ENCODE data around the gene GDI1.
"Not testable (repeated sequence)": the region's sequence is repeated elsewhere in the genome, so short reads cannot be mapped to it uniquely, and the experiment has no call there.

Gene GDI1

DNA sequence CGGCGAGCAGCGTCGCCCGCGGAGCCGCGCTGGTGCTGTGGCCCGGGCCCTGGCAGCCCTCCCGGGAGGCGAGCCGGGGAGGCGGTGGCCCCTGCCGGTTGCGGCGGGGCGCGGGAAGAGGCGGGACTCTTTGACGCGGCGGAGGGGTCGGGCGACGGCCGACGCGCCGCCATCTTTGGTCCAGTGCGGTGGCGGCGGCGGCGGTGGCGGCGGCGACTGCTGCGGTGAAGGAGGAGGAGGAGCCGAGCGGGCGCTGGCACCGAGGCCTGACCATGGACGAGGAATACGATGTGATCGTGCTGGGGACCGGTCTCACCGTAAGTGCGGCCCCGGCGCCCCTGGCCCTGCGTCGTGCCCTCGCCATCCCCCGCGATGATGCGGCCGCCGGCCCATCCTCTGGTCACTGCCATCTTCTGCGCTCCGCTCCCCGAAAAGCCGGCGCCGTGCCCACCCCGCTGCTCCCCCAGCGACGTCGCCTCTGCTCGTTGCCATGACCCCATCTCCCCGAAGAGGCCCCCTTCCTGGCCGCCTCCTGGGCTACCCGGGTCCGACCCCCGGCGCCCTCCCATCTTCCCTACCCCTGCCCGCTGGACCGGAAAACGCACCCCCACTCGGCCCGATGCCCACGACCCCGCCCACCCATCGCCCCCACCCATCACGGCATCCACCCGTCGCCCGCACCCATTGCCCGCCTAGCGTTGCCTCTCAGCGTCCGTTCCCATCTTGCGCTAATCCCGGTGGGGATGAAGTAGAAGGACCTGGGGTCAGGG, at the start of gene GDI1:
Gene GDI1, plus strand, starts transcription at position 172 of the 770 bp plus-strand sequence. Its CDS starts 101 bp downstream, at position 273.
- peak; percentile 32 for DNase-seq

DNA sequence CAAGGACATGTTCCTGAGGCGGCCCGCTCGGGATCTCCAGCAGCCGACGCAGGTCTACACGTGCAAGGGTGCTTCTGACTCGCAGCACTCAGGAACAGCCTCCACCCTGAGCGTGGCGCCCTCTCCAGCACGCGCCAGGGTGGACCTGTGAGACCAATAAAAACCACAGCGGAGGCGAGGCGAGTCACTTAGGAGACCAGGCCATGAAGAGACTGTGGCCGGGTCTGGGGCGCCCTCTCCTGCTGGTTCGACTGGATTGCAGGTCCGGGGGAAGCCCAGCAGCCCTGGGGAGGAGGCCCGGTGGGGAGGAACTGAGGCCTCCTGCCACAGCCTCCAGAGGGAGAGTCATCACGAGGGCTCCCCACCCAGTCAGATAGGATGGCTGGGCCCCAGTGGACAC, 48.9 kb upstream of the GDI1 start:
- DNase-seq = not testable (repeated sequence)

DNA sequence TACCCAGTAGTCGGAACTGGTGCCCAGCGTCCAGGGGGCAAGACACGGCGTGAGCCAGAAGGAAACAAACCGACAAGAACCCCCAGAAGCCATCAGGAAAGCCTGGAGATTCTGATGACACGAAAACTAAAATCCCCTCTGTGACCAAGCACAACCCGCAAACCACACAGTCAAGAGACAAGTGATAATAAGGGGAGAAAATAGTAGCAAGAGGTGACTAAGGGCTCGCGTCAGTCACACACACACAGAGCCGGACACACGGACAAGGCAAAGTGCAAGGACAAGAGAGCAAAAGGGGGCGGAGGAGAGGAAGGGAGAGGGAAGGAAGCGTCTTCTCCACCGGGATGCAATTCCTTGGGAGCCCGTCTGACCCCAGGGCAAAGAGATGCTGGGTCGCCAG, 48.3 kb upstream of the GDI1 start:
- DNase-seq = not testable (repeated sequence)

DNA sequence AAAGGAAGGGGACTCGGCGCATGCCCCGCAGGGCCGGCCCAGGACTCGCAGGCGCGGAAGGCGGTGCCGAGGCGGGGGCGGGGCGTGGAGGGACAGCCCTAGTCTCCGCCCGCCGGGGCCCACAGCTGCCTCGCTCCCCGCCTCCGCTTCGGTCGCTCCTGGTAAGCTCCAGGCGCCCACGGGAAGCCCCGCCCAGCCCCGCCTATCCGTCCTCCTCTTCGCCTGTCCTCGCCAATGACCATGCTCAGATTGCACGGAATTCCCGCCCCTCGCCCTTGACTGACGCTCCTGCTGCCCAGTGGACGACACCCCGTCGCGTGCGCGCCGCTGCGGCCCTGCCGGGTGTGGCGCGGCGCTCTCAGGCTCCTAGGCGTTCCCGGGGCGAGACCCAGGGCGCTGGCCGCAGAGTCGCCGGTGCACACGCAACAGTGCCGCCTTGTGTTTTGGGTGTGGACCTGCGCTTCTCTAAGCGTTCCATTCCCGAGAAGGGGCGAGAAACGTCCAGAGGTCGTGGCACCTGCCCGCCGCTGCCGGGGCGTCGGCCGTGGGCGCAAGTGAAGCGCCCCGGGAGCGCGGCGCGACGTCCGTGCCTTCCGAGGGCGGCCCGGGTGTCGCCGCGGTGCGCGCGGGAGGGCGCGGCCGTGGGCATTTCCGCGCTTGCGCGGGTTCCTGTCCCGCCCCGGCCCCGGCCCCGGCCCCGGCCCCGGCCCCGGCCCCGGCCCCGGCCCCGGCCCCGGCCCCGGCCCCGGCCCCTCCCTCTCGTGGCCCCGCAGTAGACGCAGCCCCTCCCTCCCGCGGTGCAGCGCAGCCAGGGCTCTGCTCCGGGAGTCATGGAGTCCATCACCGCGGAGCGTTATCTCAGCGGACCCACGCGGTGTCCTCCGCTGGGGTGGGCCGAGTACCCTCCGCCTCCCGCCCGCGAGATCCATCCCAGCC, 46.9 kb upstream of the GDI1 start:
- DNase-seq = not testable (repeated sequence)

DNA sequence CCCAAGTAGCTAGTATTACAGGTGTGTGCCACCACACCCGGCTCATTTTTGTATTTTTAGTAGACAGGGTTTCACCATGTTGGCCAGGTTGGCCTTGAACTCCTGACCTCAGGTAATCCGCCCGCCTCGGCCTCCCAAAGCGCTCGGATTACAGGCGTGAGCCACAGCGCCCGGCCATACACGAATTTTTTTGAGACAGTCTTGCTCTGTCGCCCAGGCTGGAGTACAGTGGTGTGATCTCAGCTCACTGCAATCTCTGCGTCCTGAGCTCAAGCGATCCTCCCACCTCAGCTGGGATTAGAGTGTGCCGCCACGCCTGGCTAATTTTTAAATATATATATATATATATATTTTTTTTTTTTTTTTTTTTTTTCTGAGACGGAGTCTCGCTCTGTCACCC, 40.6 kb upstream of the GDI1 start:
- DNase-seq = not testable (repeated sequence)

DNA sequence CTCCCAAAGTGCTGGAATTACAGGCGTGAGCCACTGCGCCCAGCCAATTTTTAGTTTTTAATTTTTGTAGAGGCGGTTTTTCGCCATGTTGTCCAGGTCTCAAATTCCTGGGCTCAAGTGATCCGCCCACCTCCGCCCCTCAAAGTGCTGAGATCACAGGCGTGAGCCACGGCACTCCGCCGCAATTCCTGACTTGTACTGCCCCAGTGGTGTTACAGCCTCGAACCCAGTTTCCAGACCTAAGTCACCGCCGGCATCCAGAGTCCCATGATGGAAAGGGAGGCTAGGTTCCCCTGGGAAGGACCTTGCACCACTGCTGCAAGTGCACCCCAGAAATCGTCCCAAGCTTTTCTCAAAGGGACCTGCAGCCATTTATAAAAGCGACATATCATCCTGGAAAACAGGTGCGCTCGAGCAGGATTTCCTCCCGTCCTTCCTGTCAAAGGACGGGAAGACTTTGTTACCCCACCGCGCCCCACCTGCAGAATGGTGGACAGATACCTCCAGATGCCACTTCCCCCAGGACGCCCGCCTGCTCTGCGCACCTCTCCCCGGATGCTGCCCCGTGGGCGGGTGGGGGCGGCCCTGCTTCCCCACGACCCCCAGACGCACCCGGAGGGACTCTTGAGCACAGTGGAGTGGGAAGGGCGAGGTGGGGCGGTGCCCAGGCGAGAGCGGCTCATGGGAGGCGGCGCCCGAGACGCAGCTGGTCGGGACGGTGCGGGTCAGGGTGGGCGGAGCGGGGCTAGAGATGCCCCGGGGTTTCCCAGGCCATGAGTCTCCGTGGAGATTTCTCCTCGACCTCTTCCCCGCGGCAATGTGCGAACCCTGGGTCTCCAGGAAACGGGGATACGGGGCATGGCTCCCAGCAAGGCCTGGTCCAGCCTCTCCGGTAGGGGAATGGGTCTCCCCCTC, 39.7 kb upstream of the GDI1 start:
- no peak for DNase-seq

DNA sequence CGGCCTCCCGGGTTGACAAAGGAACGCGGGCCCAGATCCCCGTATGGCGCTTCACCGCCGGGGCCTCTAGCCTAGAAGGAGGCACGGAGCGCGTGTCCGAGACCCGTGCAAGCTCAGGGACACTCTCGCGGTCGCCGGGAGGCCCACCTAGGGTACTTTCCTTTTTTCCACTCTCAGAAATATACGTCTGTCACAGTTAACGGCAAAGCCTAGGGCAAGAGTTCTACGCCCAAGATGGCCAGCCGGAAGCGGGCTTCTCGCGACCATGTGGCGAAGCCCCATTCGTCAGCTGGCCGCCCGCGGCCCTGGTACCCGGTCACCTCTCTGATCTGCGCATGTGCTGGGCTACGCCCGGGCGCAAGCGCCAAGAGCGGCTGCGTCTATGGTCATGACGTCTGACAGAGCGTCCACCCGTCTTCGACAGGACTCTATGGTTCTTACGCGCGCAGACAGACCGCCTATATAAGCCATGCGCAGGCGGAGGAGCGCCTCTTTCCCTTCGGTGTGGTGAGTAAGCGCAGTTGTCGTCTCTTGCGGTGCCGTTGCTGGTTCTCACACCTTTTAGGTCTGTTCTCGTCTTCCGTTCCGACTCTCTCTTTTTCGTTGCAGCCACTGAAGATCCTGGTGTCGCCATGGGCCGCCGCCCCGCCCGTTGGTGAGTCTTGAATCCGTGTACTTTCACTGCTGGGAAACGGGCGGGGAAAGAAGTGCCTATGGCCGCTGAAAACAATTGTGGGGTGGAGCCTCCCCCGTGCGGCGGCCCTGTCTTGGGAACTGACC, 38.9 kb upstream of the GDI1 start, which contains the start of gene RPL10:
Gene RPL10, plus strand, starts transcription at position 490 of the 780 bp plus-strand sequence. Its CDS starts 143 bp downstream, at position 633.
- peak; percentile 82 for DNase-seq

DNA sequence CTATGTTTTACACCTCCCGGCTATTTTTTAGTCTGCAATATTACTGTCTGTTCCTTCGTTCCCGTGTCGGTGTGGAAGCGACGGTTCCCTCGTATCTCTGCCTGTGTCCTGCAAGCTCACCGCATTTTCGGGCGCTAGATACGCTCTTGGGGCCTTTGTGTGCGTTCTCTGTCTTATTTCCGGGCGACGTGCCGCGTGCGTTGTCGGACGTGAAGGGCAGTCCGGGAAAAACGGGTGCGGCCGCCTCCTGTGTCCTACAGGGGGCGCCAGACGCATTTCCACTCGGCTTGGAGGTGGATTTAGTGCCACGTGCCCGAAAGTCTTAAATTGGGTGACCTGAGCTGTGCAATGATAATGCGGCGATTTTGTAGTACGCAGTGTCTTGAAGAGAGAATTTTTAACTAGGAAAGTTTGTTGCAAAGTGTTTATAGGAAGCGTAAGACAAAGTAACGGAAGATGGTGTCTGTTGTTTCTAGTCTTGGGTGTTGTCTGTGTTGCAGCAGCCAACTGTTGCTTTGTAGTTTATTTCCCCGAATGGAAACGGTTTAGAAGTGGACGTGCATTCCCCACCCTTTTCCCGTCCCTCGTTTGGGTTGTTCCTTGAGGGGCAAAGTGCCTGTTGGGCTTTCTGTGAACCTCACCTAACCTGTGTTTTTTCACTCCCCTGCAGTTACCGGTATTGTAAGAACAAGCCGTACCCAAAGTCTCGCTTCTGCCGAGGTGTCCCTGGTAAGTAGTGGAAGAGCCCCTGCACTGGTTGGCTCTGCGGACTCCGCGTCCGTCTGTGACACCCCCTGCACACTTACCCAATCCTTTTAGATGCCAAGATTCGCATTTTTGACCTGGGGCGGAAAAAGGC, 38.1 kb upstream of the GDI1 start:
- peak; percentile 70 for DNase-seq

DNA sequence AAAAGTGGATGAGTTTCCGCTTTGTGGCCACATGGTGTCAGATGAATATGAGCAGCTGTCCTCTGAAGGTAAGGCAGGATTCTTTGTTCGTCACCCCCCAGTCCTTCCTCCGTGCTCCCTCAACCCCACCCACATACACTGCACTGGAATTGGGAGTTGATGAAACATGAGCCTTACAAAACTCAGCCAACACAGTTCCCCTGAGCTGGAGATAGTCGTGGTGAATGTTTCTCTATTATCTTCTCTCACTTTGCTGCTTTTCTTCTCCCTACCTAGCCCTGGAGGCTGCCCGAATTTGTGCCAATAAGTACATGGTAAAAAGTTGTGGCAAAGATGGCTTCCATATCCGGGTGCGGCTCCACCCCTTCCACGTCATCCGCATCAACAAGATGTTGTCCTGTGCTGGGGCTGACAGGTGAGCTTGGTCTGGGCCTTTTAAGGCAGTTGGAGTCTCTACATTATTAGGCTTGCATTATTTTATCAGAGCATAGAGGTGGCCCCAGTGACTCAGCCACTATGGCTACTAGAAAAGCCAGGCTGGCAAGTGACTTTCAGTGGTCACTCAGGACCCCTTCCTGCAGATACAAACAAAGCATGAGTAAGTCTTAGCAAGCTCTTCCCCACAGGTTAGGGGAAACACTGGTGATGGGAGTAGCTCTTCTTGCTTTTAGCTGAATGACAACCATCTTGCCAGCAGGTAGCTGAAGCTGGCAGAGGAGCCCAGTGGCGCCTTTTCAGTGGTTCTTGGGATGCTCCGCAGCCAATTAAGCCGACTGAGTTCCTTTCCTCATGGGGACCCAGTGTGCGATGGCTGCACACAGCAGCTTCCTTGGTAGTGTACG, 37.2 kb upstream of the GDI1 start:
- DNase-seq = no peak

DNA sequence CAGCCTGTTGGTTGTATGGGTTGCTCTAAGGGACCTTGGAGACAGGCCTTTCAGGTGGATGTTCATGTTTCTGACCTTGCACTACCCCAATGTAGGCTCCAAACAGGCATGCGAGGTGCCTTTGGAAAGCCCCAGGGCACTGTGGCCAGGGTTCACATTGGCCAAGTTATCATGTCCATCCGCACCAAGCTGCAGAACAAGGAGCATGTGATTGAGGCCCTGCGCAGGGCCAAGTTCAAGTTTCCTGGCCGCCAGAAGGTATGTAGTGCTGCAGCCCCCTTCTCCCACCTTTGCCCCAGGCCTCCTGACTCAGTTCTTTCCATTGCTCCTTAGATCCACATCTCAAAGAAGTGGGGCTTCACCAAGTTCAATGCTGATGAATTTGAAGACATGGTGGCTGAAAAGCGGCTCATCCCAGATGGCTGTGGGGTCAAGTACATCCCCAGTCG, 36.6 kb upstream of the GDI1 start:
- not testable (repeated sequence) for DNase-seq

DNA sequence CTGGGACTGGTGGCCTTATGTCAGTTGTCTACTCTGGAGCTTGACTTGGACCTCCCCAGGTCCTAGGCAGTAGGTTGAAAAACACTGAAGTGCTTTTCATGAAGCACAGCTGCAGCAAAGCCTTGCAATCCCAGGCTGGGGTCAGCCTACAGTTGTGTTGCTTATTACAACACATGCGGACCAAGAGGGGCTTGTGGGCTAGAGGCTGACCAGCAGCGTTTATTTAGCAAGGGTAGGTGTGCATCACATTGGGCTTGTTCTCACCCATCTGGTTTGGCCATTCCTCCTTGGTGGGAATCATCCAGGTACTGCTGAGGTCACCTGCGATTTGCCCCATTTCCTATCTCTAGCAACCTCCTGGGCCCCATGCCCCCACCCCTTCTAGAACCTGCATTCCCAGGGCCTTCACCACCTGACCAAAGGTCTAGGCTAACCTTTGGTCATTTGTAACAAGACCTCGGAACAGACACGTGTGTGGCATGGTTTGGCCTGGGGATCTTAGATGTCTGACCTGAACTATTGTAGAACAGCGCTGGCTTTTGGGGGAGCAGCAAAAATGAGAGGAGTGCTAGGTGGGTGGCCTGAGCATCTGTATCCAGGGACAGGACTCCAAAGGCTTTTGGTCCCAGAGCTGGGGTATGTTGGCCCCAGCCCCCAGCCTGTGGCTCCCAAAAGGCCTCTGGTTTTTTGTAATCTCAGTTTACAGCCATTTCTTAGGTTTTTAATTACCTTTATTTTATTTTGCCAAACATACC, 35.7 kb upstream of the GDI1 start:
- DNase-seq = no peak

DNA sequence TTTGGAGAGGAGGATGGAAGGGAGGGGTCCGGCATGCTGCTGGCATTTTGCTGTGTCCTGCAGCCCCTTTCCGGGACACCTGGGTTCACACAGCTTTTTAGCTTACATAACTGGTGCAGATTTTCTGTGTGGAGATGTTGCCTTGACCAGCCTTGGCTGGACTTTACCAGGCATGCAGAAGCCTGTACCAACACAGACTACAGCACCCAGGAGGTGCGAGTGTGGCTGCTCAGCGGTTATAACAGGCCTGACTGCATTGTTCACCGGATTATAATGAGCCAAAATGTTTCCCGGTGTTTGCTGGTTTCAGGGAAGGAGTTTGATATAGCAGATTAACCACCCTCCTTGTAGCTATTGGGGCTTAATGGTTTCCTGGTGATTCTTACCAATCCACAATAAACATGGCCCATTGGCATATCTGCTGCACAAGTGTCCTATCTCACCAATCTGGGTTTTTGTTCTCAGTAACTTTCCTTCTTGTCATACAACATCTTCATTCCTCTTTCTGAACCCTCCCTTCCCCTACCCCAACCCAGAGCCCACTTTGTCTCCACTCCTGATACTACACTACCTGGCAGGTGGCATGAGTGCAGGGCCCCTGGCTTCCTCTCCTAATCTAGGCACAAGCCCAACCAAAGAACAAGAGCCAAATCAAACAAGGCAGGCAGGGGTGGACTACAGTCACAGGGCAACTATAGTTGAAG, 34.9 kb upstream of the GDI1 start:
- DNase-seq = no peak

DNA sequence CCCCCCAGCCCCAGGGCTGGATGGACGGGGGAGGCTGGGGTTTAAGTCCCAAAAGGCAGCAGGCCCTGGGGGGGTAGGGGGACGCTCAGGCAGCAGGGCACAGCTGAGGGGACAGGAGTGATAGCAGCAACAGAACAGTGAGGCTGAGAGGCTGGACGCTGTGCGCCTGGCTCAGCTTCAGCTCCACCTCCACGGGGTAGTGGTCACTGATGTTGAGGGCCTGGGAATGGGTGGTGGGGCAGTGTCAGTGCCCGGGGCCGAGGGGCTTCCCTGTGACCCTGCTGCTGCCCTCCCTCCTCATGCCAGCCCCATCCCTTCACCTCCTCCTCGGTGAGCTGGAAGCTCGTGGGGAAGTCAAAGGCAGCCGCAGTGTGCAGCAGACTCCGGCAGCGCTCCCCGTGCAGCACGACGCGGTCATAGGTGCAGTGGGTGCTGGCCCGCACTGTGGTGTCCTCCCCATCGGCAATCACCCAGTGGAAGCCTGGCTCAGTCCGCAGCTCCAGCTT, 34.3 kb upstream of the GDI1 start:
- no peak for DNase-seq

DNA sequence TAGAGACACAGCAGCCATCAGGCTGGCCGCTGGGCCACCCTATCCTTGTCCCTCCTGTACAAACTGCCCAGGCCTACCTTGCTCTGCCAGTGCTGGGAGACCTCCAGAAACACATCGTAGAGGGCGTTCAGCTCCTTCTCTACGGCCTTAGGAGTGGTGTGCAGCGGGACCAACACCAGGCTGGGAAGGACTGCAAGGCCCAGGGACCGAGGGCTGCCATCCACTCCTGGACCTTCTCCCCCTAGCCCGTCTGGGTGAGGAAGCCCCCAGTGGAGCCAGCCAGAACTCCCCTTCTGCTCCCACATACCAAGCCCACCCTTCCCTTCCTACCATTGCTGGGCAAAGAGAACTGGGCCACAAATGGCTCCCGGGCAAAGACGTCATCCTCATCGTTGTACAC, 33.8 kb upstream of the GDI1 start:
- no peak for DNase-seq

DNA sequence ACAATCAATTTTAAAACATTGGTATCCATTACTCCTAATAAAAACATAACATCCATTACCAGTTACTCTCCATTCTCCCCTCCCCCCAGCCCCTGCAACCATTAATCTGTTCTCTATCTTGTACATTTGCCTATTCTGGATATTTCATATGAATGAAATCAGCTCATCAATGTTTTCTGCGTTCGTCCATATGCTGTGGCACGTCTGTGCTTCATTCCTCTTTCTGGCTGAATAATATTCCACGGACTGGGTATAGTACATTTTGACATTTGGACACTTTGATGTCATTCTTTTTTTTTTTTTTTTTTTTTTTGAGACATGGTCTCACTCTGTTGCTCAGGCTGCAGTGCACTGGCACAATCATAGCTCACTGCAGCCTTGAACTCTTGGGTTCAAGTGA, 33.1 kb upstream of the GDI1 start:
- no peak for DNase-seq

DNA sequence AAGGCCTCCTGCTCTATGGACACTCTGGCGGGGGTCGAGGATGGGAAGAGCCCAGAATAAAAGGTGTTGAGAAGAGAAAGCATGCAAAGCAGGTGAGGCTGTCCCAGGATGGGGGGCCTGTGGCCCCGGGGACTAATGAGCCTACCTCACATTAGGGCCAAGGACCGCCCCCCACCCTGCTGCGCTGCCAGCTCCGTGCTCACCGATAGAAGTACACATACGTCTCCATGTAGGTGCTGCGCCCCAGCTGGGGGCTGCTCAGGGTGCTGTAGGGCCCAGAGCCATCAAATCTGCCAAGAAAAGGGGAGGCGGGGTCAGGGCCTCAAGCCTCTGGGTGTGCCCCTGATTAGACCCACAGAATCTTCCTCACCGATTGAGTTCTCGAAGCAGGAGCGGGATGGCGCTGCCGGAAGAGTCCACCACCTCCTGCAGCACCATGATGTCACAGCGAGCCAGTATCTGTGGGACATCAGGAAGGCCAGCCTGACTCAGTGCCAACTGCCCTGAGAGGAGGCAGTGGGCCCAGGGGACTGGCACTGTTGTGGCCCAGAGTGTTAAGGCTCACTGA, 32.2 kb upstream of the GDI1 start:
- DNase-seq = no peak

DNA sequence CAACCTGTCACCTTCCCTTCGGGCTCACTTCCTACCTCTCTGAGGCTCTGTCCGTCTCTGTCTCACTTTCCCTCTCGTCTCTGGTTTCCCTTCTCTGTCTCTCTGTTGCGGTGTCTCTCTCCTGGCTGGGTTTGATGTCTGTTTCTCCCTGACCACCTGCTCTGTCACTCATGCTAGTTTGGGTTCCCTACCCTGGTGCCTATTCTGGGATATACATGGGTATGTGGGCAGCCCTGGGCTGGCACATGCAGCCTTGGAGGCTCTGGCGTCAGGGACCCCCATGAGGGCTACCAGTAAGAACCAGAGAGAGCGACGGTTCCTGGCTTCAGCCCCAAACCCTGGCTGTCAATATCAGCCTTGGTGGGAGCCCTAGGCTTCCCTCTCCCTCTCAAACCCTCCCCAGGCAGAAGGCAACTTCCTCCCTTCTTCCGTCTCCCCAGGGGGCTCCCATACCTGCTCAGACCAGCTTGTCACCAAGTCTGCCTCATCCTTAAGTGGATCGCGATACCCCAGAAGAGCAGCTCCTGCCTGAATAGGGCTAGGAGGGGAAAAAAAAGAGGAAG, 28.2 kb upstream of the GDI1 start:
- DNase-seq = no peak
